Measurements from ENCODE around the gene RBM20. TPM values are rescaled to one million over a fixed set of nuclear protein-coding genes. Genes with fewer than 3 reads are reported as not detected.
A peak's percentile ranks its signal among the peaks of the same experiment; 100 is the strongest.

RBM20 gene
- 1 to 10 TPM in 3 of 4 donors, under 1 TPM in 1; 0.88 to 3.8 (median 1.9) TPM for total RNA-seq

GRCh38 chr10:110643653-110644597 is at the start of gene RBM20:
Gene RBM20 (plus strand): TSS chr10:110644336. CDS start chr10:110644455, 119 bp downstream.
- Histone ChIP-seq H3K27ac (no peak within 1 kb of the TSS), H3K9me3 (no peaks in the 10 kb centered on the region), H3K27me3 (peaks cover 3 to 34% of the 10 kb centered on the region in 2 donors), H3K4me1 (peaks cover 0 to 10% of the 10 kb centered on the region in 2 donors), H3K36me3 (no peaks in the 10 kb centered on the region), H3K4me3 (peak within 1 kb of the TSS; percentile 20 to 31)
- DNase-seq = no peak
- TF ChIP-seq POLR2A (IDR thresholded peaks at IDR 0.05) = no peak
- TF ChIP-seq, protein P1, sequence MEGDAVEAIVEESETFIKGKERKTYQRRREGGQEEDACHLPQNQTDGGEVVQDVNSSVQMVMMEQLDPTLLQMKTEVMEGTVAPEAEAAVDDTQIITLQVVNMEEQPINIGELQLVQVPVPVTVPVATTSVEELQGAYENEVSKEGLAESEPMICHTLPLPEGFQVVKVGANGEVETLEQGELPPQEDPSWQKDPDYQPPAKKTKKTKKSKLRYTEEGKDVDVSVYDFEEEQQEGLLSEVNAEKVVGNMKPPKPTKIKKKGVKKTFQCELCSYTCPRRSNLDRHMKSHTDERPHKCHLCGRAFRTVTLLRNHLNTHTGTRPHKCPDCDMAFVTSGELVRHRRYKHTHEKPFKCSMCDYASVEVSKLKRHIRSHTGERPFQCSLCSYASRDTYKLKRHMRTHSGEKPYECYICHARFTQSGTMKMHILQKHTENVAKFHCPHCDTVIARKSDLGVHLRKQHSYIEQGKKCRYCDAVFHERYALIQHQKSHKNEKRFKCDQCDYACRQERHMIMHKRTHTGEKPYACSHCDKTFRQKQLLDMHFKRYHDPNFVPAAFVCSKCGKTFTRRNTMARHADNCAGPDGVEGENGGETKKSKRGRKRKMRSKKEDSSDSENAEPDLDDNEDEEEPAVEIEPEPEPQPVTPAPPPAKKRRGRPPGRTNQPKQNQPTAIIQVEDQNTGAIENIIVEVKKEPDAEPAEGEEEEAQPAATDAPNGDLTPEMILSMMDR (IDR thresholded peaks at IDR 0.05) = no peak
- intact Hi-C loops (cut with DNase I; ENCODE audit: low total_unique reads) = no loop called here

- intact Hi-C loops (cut with DNase I; ENCODE audit: low total_unique reads) = no loop called here
- Histone ChIP-seq H3K36me3 (no peaks in the 10 kb centered on the region), H3K4me1 (no peaks in the 10 kb centered on the region), H3K9me3 (no peaks in the 10 kb centered on the region), H3K27me3 (no peaks in the 10 kb centered on the region), H3K4me3 (no peak overlapping the region), H3K27ac (no peak overlapping the region)
- TF ChIP-seq POLR2A (IDR thresholded peaks at IDR 0.05) = no peak
- TF ChIP-seq, protein P1 (IDR thresholded peaks at IDR 0.05) = no peak
- DNase-seq = no peak
Observed at GRCh38 chr10:110597476-110597875, 46.7 kb upstream of the RBM20 start.

DNA sequence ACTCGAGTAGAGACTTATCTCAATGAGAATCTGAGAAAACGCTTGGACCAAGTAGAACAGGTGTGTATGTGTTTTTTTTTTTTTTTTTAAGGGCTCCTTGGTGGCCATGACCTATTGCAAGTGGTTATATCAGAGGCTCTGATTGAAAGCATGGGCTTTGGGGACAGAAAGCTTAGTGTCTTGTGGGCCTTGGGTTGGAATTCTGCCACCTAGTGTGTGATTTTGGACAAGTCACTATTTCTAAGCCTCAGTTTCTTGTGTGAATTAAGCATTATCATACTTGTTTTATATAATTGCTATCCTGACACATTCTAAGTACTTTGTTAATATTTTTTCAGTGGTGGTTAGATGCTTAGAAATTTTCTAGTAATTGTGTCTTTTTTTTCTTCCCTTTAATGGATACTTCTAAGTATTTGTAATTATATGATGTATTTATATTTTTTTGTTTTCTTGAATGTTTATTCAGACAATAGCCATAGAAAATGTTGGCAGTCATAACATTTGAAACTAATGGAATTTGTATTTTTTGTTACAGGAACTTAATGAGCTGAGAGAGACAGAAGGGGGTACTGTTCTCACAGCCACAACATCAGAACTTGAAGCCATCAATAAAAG is 43.5 kb upstream of the RBM20 start:
- no peaks in the 10 kb centered on the region for H3K9me3 ChIP-seq
- H3K36me3 ChIP-seq = no peaks in the 10 kb centered on the region
- no peaks in the 10 kb centered on the region for H3K27me3 ChIP-seq
- intact Hi-C loops (cut with DNase I; ENCODE audit: low total_unique reads) = no loop called here
- TF ChIP-seq, protein P1 (IDR thresholded peaks at IDR 0.05) = peak in 1 of 4 experiments; percentile 11
- no peak for TF ChIP-seq POLR2A (IDR thresholded peaks at IDR 0.05)
- H3K27ac ChIP-seq = no peak overlapping the region
- no peak overlapping the region for H3K4me3 ChIP-seq
- no peaks in the 10 kb centered on the region for H3K4me1 ChIP-seq
- no peak for DNase-seq

DNA sequence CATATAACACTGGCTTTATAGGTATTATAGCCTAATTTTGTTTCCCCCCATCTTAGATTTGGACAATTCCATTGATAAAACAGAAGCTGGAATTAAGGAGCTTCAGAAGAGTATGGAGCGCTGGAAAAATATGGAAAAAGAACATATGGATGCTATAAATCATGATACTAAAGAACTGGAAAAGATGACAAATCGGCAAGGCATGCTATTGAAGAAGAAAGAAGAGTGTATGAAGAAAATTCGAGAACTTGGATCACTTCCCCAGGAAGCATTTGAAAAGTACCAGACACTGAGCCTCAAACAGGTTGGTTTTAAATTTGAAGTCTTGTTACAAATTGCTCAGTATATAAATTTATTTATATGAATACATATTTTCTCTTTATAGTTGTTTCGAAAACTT is 42.6 kb upstream of the RBM20 start:
- intact Hi-C loops (cut with DNase I; ENCODE audit: low total_unique reads) = no loop called here

More for the DNA sequence above, 42.6 kb upstream of the RBM20 start:
- H3K9me3 ChIP-seq = no peaks in the 10 kb centered on the region
- no peak overlapping the region for H3K4me3 ChIP-seq
- TF ChIP-seq, protein P1 (IDR thresholded peaks at IDR 0.05) = no peak
- H3K4me1 ChIP-seq = no peaks in the 10 kb centered on the region
- H3K36me3 ChIP-seq = no peaks in the 10 kb centered on the region
- DNase-seq = no peak
- no peaks in the 10 kb centered on the region for H3K27me3 ChIP-seq
- H3K27ac ChIP-seq = no peak overlapping the region

Measured in uterus (tissue), 4 donors.